Measurements from ENCODE around the gene SLC29A2.

The SLC29A2 gene

GRCh38 chr11:66347425-66348276 is 23.9 kb downstream of the SLC29A2 start, which contains the start of gene B4GAT1:
Gene B4GAT1 (minus strand): TSS chr11:66347629. CDS start chr11:66347545, 84 bp downstream.
- DNase-seq (ENCODE audit: low read depth, low spot score): peak; percentile 89

- no peak for DNase-seq (ENCODE audit: low read depth, low spot score)
These were observed 24.8 kb downstream of the SLC29A2 start for GRCh38 chr11:66346476-66347424.

GRCh38 chr11:66345316-66345649 is 26.3 kb downstream of the SLC29A2 start:
- DNase-seq (ENCODE audit: low read depth, low spot score): no peak

- DNase-seq (ENCODE audit: low read depth, low spot score): peak; percentile 97
These were observed 26.8 kb downstream of the SLC29A2 start, which contains the start of gene BRMS1 for GRCh38 chr11:66344550-66345315. Gene BRMS1 (minus strand): TSS chr11:66345104. CDS start chr11:66342234, 2,870 bp downstream.

GRCh38 chr11:66343176-66343575 is 28.4 kb downstream of the SLC29A2 start:
- no peak for DNase-seq (ENCODE audit: low read depth, low spot score)

GRCh38 chr11:66341502-66342126 is 29.9 kb downstream of the SLC29A2 start:
- DNase-seq (ENCODE audit: low read depth, low spot score): no peak

- DNase-seq (ENCODE audit: low read depth, low spot score): no peak
These were observed 30.7 kb downstream of the SLC29A2 start for GRCh38 chr11:66340596-66341501.

GRCh38 chr11:66339686-66340483 is 31.7 kb downstream of the SLC29A2 start:
- DNase-seq (ENCODE audit: low read depth, low spot score): no peak

GRCh38 chr11:66339162-66339675 is 32.3 kb downstream of the SLC29A2 start:
- DNase-seq (ENCODE audit: low read depth, low spot score): no peak

GRCh38 chr11:66338276-66339161 is 33.0 kb downstream of the SLC29A2 start:
- DNase-seq (ENCODE audit: low read depth, low spot score): no peak

GRCh38 chr11:66337103-66337899 is 34.3 kb downstream of the SLC29A2 start:
- DNase-seq (ENCODE audit: low read depth, low spot score): no peak

GRCh38 chr11:66336234-66337102 is 35.1 kb downstream of the SLC29A2 start, which contains the start of gene RIN1:
Gene RIN1 (minus strand): TSS chr11:66336434. CDS start chr11:66336402, 32 bp downstream.
- DNase-seq (ENCODE audit: low read depth, low spot score): peak; percentile 79

GRCh38 chr11:66335531-66336233 is 35.9 kb downstream of the SLC29A2 start:
- peak; percentile 56 for DNase-seq (ENCODE audit: low read depth, low spot score)

GRCh38 chr11:66334605-66335442 is 36.7 kb downstream of the SLC29A2 start:
- no peak for DNase-seq (ENCODE audit: low read depth, low spot score)
